Keratinocyte (primary cell): ENCODE measurements around the gene EIF3J. TPM values are rescaled to one million over a fixed set of nuclear protein-coding genes. Genes with fewer than 3 reads are reported as not detected.

Source experiments
- DNase-seq: peaks from one replicate; pipeline ENCODE4 v3.0.0-alpha.2; 2011; ENCODE audit warnings: low read depth, missing footprints, low spot score
- FAIRE-seq: peaks from 2 replicates; lab custom pipeline; 2011; peaks lifted over from hg19 to GRCh38; lab: Jason Lieb, UNC
- H2AFZ ChIP-seq: 2 replicates; pipeline ENCODE4 v1.6.0; 2012; ENCODE audit warnings: low read length, control low read depth, inconsistent platforms; ENCODE audit not compliant: control insufficient read depth
- H3K27ac ChIP-seq: 2 replicates; pipeline ENCODE4 v1.5.1; 2011; ENCODE audit warnings: low read length; ENCODE audit not compliant: control insufficient read depth, insufficient read depth
- H3K27me3 ChIP-seq: 3 replicates; pipeline ENCODE4 v1.6.0; 2011; ENCODE audit warnings: low read length; ENCODE audit not compliant: control insufficient read depth, insufficient read depth; ENCODE audit errors: extremely low read depth
- H3K36me3 ChIP-seq, 2 experiments: 2 replicates in 1 of 2; 3 replicates in 1 of 2; pipeline ENCODE4 v1.5.1; 2011; ENCODE audit warnings: low read length in 2 of 2, mild to moderate bottlenecking in 1 of 2; ENCODE audit not compliant: control insufficient read depth in 2 of 2, insufficient read depth in 2 of 2; ENCODE audit errors: extremely low read depth in 1 of 2
- H3K4me1 ChIP-seq: 3 replicates; pipeline ENCODE4 v1.5.1; 2011; ENCODE audit warnings: low read length; ENCODE audit not compliant: control insufficient read depth, insufficient read depth; ENCODE audit errors: extremely low read depth
- H3K4me2 ChIP-seq: 3 replicates; pipeline ENCODE4 v1.6.0; 2011; ENCODE audit warnings: low read depth, low read length; ENCODE audit not compliant: control insufficient read depth, insufficient read depth; ENCODE audit errors: extremely low read depth
- H3K4me3 ChIP-seq, 3 experiments: fragments of 200-600 bp in 1 of 3; sonication (generic) in 1 of 3; 2 replicates in 2 of 3; 3 replicates in 1 of 3; pipeline ENCODE4 v1.5.1; 2011 to 2016; ENCODE audit warnings: low read length in 3 of 3, mild to moderate bottlenecking in 3 of 3, control low read depth in 2 of 3, inconsistent platforms in 1 of 3, low read depth in 1 of 3, mixed read lengths in 1 of 3, mixed run types in 1 of 3, moderate library complexity in 1 of 3; ENCODE audit not compliant: control insufficient read depth in 2 of 3, insufficient read depth in 2 of 3; ENCODE audit errors: extremely low read depth in 1 of 3
- H3K79me2 ChIP-seq: 2 replicates; pipeline ENCODE4 v1.6.0; 2012; ENCODE audit warnings: low read length; ENCODE audit not compliant: control insufficient read depth, insufficient read depth
- H3K9ac ChIP-seq: 3 replicates; pipeline ENCODE4 v1.6.0; 2011; ENCODE audit warnings: low read length; ENCODE audit not compliant: control insufficient read depth, insufficient read depth; ENCODE audit errors: extremely low read depth
- H3K9me1 ChIP-seq: 3 replicates; pipeline ENCODE4 v1.6.0; 2011; ENCODE audit warnings: low read length; ENCODE audit not compliant: control insufficient read depth, insufficient read depth; ENCODE audit errors: extremely low read depth
- H3K9me3 ChIP-seq: 2 replicates; pipeline ENCODE4 v1.5.1; 2012; ENCODE audit warnings: low read depth, low read length; ENCODE audit not compliant: control insufficient read depth
- H4K20me1 ChIP-seq: 3 replicates; pipeline ENCODE4 v1.6.0; 2011; ENCODE audit warnings: low read length; ENCODE audit not compliant: control insufficient read depth, insufficient read depth; ENCODE audit errors: extremely low read depth
- CTCF ChIP-seq, 3 experiments: IDR thresholded peaks in 1 of 3; conservative IDR thresholded peaks in 1 of 3; optimal IDR thresholded peaks in 1 of 3; 2 replicates in 2 of 3; 3 replicates in 1 of 3; pipeline versions ENCODE3 to v1.5.1; 2011; ENCODE audit warnings: low read length in 3 of 3, mild to moderate bottlenecking in 3 of 3, moderate library complexity in 2 of 3, control low read depth in 1 of 3, inconsistent platforms in 1 of 3; ENCODE audit not compliant: insufficient read depth in 2 of 3; ENCODE audit errors: extremely low read depth in 1 of 3
- EZH2 ChIP-seq: IDR thresholded peaks from one replicate; pipeline ENCODE4 v1.6.1; 2012; ENCODE audit warnings: inconsistent platforms, mild to moderate bottlenecking, low read length, moderate library complexity
- dilution Hi-C: fragments of 300-500 bp; cut with MboI; formaldehyde crosslinking; loops from one replicate; pipeline ENCODE4 v1.7.0; 2020; ENCODE audit warnings: low sequenced_read_pairs; ENCODE audit not compliant: extremely low pct_ligation_motif_present
- polyA plus RNA-seq, 5 experiments: library from polyadenylated mRNA; depleted of rRNA in 3 of 5; stranded (reverse) in 3 of 5; stranded (forward) in 1 of 5; unstranded in 1 of 5; fragments of >200 nt; gene quantifications; 1 replicate in 1 of 5; 2 replicates in 3 of 5; 3 replicates in 1 of 5; pipeline versions ENCODE4 v1.2.1 to v1.2.3, GENCODE V29; 2011 to 2012; ENCODE audit warnings: missing spikeins in 2 of 5, low read depth in 1 of 5, low replicate concordance in 1 of 5

EIF3J gene
- polyA plus RNA-seq, 1 donor (not counting 4 experiments of a cell fraction or from before 2014, with no cell fraction given) = 99.4 TPM

- no peaks in the 10 kb centered on the region for H3K9me1 ChIP-seq
- dilution Hi-C loops = no loop called here
- H3K4me3 ChIP-seq = no peak overlapping the region
- TF ChIP-seq CTCF (optimal IDR thresholded peaks at IDR 0.05 in 1 of 3, IDR thresholded peaks at IDR 0.05 in 1 of 3, conservative IDR thresholded peaks at IDR 0.05 in 1 of 3; ENCODE audit: extremely low read depth in 1 of 3, insufficient read depth in 2 of 3, low read length in 3 of 3) = no peak
- no peak for TF ChIP-seq EZH2
- H3K4me2 ChIP-seq = no peak overlapping the region
- no peaks in the 10 kb centered on the region for H3K79me2 ChIP-seq
- H3K9ac ChIP-seq = no peak overlapping the region
- no peaks in the 10 kb centered on the region for H3K27me3 ChIP-seq
- H3K27ac ChIP-seq = no peak overlapping the region
- DNase-seq = no peak
- no peaks in the 10 kb centered on the region for H3K9me3 ChIP-seq
- FAIRE-seq = no peak
- H4K20me1 ChIP-seq = no peaks in the 10 kb centered on the region
- no peak overlapping the region for H2AFZ ChIP-seq
- H3K36me3 ChIP-seq = peaks cover 18 to 42% of the 10 kb centered on the region in 2 experiments
- no peaks in the 10 kb centered on the region for H3K4me1 ChIP-seq
These were observed 48.7 kb downstream of the EIF3J start for GRCh38 chr15:44585633-44586032.

DNA sequence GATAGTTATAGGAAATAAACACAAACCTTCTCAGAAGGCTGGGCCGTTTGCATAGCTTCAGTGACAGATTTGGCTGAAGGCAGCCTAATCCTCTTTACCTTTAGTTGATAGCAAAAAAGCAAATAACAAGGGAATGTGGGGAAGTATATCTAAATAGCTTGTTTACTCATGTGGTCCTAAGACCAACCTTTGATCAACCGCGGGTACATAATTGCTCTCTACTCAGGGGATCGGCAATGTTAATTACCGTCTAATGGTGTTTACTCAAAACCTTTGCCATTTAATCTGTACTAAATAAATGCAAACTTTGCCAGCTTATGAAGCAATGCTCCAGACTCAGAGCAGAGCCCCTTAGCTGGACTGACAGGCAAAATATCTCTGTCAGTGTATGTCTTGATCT, 51.6 kb downstream of the EIF3J start:
- DNase-seq = no peak
- Histone ChIP-seq H3K9me1 (no peaks in the 10 kb centered on the region), H3K36me3 (peaks cover 18 to 35% of the 10 kb centered on the region in 2 experiments)

More for the DNA sequence above, 51.6 kb downstream of the EIF3J start:
- no peak overlapping the region for H2AFZ ChIP-seq
- H3K27me3 ChIP-seq = no peaks in the 10 kb centered on the region
- no peak for FAIRE-seq
- no peaks in the 10 kb centered on the region for H4K20me1 ChIP-seq
- no peak overlapping the region for H3K9ac ChIP-seq
- H3K27ac ChIP-seq = no peak overlapping the region
- TF ChIP-seq EZH2 (no peak), CTCF (optimal IDR thresholded peaks at IDR 0.05 in 1 of 3, IDR thresholded peaks at IDR 0.05 in 1 of 3, conservative IDR thresholded peaks at IDR 0.05 in 1 of 3; ENCODE audit: extremely low read depth in 1 of 3, insufficient read depth in 2 of 3, low read length in 3 of 3) (no peak)
- no peaks in the 10 kb centered on the region for H3K79me2 ChIP-seq
- no peaks in the 10 kb centered on the region for H3K9me3 ChIP-seq
- H3K4me2 ChIP-seq = no peak overlapping the region
- no peak overlapping the region for H3K4me3 ChIP-seq
- H3K4me1 ChIP-seq = peaks cover 8% of the 10 kb centered on the region
- dilution Hi-C loops = no loop called here
